CD4-positive, alpha-beta T cell treated with Interleukin-4 for 1 hour (primary cell): ENCODE measurements around the gene MRGPRX2.
A peak's percentile ranks its signal among the peaks of the same experiment; 100 is the strongest.

Experiments
- DNase-seq, 2 donors: peaks; one replicate each; pipeline ENCODE4 v3.0.0-alpha.2; 2020 to 2022

The MRGPRX2 gene

GRCh38 chr11:19060629-19061028, at the start of gene MRGPRX2:
MRGPRX2 (minus strand) TSS chr11:19060717; CDS start chr11:19056402, 4,315 bp downstream.
- peak in 1 of 2 donors; percentile 15 for DNase-seq

GRCh38 chr11:19110295-19110694, 49.8 kb upstream of the MRGPRX2 start:
- DNase-seq: no peak

GRCh38 chr11:19107125-19107524, 46.6 kb upstream of the MRGPRX2 start:
- no peak for DNase-seq

- no peak for DNase-seq
Observed at GRCh38 chr11:19105011-19105410, 44.5 kb upstream of the MRGPRX2 start.

GRCh38 chr11:19102521-19102900, 42.0 kb upstream of the MRGPRX2 start:
- DNase-seq: no peak

GRCh38 chr11:19101796-19102520, 41.4 kb upstream of the MRGPRX2 start:
- DNase-seq: no peak

GRCh38 chr11:19100885-19101284, 40.4 kb upstream of the MRGPRX2 start:
- DNase-seq: no peak

- no peak for DNase-seq
Observed at GRCh38 chr11:19099093-19099492, 38.6 kb upstream of the MRGPRX2 start.

- no peak for DNase-seq
Observed at GRCh38 chr11:19094859-19095258, 34.3 kb upstream of the MRGPRX2 start.

GRCh38 chr11:19093976-19094375, 33.5 kb upstream of the MRGPRX2 start:
- no peak for DNase-seq

GRCh38 chr11:19092850-19093249, 32.3 kb upstream of the MRGPRX2 start:
- DNase-seq: no peak

GRCh38 chr11:19092342-19092741, 31.8 kb upstream of the MRGPRX2 start:
- DNase-seq: no peak

GRCh38 chr11:19091366-19091765, 30.8 kb upstream of the MRGPRX2 start:
- DNase-seq: no peak

- DNase-seq: no peak
Observed at GRCh38 chr11:19089421-19089820, 28.9 kb upstream of the MRGPRX2 start.

- no peak for DNase-seq
Observed at GRCh38 chr11:19088791-19089190, 28.3 kb upstream of the MRGPRX2 start.

GRCh38 chr11:19087658-19088057, 27.1 kb upstream of the MRGPRX2 start:
- DNase-seq: no peak

- no peak for DNase-seq
Observed at GRCh38 chr11:19084661-19085315, 24.3 kb upstream of the MRGPRX2 start.

- DNase-seq: no peak
Observed at GRCh38 chr11:19083166-19083565, 22.6 kb upstream of the MRGPRX2 start.

- DNase-seq: no peak
Observed at GRCh38 chr11:19080579-19080993, 20.1 kb upstream of the MRGPRX2 start.

- DNase-seq: no peak
Observed at GRCh38 chr11:19079643-19080440, 19.3 kb upstream of the MRGPRX2 start.

- no peak for DNase-seq
Observed at GRCh38 chr11:19077965-19078364, 17.4 kb upstream of the MRGPRX2 start.

GRCh38 chr11:19076744-19077589, 16.4 kb upstream of the MRGPRX2 start:
- DNase-seq: peak; percentile 33 to 56

- no peak for DNase-seq
Observed at GRCh38 chr11:19075636-19076035, 15.1 kb upstream of the MRGPRX2 start.
